ENCODE results near the gene CCDC201.
"Not testable (repeated sequence)": the region's sequence is repeated elsewhere in the genome, so short reads cannot be mapped to it uniquely, and the experiment has no call there.

DNA sequence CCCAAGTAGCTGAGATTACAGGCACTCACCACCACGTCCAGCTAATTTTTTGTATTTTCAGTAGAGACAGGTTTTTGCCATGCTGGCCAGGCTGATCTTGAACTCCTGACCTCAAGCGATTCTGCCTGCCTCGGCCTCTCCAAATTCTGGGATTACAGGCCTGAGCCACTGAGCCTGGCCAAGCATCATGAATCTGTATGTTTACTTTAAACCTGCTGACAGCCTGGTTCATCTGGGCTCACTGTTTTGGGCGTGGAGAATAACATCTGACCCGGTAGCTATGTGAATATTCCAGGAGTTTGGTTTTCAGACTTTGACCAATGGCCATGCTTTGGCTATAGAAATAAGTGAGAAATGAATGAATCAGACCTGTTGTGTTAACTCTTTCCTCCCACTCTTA is 26.3 kb downstream of the CCDC201 start:
- TF ChIP-seq, protein P1, sequence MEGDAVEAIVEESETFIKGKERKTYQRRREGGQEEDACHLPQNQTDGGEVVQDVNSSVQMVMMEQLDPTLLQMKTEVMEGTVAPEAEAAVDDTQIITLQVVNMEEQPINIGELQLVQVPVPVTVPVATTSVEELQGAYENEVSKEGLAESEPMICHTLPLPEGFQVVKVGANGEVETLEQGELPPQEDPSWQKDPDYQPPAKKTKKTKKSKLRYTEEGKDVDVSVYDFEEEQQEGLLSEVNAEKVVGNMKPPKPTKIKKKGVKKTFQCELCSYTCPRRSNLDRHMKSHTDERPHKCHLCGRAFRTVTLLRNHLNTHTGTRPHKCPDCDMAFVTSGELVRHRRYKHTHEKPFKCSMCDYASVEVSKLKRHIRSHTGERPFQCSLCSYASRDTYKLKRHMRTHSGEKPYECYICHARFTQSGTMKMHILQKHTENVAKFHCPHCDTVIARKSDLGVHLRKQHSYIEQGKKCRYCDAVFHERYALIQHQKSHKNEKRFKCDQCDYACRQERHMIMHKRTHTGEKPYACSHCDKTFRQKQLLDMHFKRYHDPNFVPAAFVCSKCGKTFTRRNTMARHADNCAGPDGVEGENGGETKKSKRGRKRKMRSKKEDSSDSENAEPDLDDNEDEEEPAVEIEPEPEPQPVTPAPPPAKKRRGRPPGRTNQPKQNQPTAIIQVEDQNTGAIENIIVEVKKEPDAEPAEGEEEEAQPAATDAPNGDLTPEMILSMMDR (IDR thresholded peaks at IDR 0.05; ENCODE audit: low read depth, low read length, poor library complexity, severe bottlenecking) = not testable (repeated sequence)
- TF ChIP-seq EZH2phosphoT487 (IDR thresholded peaks at IDR 0.05; ENCODE audit: borderline replicate concordance, low read length) = not testable (repeated sequence)

All from DOHH2 (cell line).